Stimulated activated CD8-positive, alpha-beta memory T cell treated with anti-CD3 and anti-CD28 coated beads, Interleukin-12 subunit alpha, Interleukin-12 subunit beta, amount 100 ng/mL, for 4 hours (primary cell): ENCODE data around the gene FCGR3A.
"Not testable (repeated sequence)": the region's sequence is repeated elsewhere in the genome, so short reads cannot be mapped to it uniquely, and the experiment has no call there.

Source experiments
- DNase-seq: peaks from one replicate; pipeline ENCODE4 v3.0.0-alpha.2; 2020; ENCODE audit warnings: low read depth

FCGR3A gene

DNA sequence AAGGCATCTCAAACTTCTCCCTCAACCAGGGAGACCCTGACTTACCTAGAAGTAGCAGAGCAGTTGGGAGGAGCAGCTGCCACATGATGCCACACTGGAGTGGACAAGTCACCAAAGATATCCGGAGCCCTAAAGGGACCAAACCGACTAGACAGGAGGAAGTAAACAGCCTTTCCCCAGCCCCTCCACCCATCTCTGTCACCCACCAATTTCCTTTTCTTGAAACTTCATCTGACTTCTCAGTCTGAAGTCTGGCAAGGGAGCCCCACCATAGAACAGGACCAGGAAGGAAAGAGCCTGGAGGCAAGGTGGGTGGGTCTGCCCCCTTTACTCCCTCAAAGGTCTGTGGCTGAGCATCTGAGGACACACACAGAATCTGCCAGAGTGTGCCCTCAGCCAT is at the start of gene FCGR3A:
TSS of gene FCGR3A (minus strand) at position 167 of the 400 bp plus-strand sequence. CDS start at position 85, 82 bp downstream.
- DNase-seq: no peak

DNA sequence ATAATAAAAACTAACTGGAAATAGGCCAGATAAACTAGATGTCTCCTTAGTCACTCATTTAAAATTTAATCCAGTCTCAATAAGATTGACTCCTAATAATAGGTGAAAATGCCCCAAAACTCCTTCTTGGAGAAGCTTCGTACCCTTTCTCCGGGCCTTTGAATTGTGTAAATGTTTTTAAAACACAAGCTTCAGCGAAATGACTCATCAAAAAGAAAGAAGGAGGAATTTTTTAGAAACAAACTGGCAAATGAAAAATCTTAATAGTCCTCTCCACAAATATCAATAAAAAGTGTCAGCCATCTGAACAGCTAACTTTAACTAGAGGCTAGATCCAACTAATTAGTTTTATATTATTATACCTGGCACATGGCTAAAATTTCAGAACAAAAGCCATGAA is 47.5 kb upstream of the FCGR3A start:
- DNase-seq: not testable (repeated sequence)

DNA sequence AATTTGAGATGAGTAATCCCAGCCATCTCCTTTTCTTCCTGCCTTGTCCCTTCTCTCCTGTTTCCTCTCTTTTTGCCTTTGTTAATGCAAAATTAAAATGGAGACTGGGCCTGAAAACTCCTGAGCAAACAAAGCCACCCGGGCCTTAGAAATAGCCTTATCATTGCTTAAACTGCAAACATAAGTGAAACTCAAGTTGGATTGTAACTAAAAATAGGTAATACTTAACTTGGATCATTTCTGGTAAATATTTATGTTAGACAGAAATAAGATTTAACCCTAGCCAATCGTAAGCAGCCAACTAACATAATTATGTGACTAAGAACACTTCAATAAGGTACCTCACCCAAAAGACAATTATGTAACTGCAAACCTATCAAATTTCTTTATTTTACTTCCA is 46.0 kb upstream of the FCGR3A start:
- DNase-seq: not testable (repeated sequence)

DNA sequence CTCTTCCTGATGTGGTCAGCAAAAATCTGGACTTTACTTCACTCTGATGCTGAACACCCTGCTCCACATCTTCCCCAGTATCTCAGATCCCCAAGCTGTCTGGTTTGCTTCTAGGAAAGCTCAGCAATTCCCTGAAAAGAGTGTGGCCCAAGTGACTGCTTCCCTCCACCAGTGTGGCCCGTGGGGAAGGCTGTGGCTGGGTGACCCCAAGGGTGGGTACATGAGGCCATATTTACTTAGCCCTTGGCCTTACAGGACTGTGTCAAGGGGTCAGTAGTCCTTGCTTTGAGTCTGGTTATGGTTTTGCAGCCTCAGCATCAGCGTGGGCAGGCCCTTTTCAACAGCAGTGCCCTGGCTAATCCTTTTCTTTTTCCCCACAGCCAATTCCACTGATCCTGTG is 45.6 kb upstream of the FCGR3A start:
- not testable (repeated sequence) for DNase-seq

DNA sequence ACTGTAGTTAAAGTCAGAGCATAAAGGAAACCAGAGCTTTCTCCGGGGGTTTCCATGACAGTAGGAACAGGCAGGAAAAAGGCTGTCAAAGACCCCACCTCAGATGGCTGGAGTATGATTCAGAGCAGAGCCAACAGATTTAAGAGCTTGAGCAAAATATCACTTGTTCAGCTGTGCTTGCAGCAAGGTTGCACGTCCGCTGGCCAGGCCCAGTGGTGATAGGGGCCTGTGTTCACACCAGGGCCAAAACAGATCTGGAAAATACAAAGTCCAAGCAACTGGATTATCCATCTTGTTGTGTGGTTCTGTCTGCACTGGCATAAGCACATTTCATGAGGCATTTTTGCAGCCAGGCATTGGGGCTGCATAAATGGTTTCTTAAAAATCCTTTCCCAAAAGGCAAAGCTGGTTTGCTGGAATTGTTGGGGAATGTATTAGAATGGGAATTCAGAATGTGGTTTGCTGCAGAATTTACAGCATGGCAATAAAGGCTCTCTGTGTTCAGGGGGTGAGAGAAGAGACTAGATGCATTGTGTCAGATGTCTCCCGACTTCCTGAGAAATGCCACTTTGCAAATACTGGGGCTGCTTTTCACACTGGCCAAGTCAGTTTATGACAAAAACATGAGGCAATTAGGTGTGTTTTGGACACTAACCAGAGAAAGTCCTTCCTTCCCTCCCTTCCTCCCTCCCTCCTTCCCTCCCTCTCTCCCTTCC is 44.8 kb upstream of the FCGR3A start:
- DNase-seq: not testable (repeated sequence)

DNA sequence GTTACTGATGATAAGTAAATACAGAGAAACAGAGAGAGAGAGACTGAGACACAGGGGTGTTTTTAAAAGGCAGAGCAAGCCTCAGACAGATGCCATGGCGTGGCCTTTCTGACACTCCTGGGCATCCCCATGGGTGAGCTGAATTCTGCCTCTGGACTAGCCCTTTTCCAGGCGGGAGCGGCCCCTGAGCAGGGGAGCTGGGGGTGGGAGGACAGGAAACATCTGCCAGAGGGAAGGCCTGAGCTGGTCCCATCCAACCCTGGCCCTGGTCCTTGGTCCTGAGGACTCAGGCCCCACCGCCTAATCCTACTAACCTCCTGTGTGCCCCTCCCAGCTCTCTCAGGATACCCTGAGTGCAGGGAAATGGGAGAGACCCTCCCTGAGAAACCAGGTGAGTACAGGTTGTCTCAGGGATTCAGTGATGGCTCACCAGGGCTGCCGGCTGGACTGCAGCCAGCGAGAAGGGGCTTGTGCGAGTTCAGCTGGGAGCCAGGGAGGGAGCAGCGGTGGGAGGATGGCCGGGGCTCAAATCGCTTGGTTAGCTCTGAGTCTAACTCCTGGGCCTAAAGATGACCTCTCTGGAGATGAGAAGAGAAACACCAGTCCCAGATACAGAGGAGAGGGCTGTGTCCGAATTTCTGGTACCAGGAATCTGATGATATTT is 43.6 kb upstream of the FCGR3A start:
- not testable (repeated sequence) for DNase-seq

DNA sequence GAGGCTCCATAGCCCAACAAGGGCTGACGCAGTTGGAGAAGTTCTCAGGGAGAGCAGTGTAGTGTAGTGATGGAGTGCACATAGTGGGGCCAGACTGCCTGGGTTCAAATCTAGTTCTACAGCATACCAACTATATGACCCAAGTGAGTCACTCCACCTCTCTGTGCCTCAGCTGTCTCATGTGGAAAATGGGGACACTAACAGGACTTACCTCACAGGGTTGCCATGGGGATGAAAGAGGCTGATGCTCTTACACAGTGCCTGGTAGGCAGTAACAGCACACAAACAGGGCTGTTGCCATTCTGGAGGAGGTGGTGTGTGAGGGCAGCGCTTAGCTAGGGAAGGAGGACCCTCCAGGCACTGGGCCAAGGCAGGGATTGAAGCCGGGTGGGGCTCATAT is 43.0 kb upstream of the FCGR3A start:
- not testable (repeated sequence) for DNase-seq

DNA sequence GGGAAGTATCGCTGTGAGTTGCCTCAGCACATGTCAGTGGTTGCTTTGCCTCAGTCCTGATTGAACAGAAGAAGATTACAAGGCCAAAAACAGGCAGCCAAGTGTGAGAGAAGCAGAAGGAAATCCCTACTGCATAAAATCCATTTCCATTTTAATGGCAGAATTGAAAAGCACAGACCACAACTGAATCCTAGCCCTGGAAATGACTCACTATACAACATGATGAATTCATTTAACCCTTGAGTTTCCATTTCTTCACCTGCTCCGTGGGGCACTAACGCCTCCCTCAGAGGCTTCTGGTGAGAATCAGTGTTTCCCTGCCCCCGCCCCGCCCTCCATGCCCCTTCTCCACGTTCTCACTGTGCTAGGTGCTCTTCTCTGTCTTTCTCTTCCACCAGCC is 40.3 kb upstream of the FCGR3A start:
- not testable (repeated sequence) for DNase-seq

DNA sequence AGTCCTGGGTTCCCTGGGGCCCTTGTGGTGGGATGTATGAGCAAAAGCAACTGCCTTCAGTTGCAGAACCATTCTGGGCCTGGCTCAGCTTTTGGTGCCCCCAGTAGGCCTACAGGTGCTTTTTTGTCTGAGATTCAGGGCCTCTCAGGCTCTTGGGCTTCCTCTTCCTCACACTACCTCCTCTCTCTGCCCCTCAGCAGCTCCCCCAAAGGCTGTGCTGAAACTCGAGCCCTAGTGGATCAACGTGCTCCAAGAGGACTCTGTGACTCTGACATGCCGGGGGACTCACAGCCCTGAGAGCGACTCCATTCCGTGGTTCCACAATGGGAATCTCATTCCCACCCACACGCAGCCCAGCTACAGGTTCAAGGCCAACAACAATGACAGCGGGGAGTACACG is 39.7 kb upstream of the FCGR3A start:
- not testable (repeated sequence) for DNase-seq

DNA sequence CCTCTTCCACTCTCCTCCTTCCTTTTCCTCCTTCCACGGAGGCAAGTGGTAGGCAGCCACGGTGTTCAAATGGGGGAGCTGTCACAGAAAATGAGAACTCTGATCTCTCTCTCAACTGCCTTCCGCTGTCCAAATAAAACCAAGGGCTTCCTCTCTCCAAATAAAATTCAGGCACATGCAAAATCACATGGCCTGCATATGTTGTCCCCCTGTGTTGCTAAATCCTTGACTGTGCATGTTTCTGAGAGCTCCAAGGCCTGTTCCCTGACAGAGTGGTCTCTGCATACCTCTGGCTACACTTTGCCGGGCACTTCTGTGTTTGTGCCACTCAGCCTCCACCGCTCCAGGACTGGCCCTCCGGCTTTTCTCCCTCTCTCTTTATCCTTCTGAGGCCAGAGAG is 39.0 kb upstream of the FCGR3A start:
- not testable (repeated sequence) for DNase-seq

DNA sequence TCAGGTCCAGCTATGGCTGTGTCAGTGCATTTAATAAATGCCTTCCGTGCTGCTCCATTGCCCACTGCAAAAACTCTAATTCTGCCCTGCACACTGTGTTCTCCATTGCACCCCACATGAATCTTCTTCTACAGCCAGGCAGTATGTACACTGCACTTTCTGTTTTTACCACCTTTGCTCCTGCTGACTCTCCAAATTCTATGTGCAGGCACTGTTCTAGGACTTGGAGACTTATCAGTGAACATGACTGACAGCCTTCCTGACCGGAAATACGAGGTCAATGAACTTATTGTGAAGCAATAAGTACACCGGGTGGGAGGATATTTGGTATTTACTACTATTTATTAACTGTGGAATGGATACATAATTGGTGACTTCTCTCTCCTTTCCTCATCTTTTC is 33.3 kb upstream of the FCGR3A start:
- not testable (repeated sequence) for DNase-seq

DNA sequence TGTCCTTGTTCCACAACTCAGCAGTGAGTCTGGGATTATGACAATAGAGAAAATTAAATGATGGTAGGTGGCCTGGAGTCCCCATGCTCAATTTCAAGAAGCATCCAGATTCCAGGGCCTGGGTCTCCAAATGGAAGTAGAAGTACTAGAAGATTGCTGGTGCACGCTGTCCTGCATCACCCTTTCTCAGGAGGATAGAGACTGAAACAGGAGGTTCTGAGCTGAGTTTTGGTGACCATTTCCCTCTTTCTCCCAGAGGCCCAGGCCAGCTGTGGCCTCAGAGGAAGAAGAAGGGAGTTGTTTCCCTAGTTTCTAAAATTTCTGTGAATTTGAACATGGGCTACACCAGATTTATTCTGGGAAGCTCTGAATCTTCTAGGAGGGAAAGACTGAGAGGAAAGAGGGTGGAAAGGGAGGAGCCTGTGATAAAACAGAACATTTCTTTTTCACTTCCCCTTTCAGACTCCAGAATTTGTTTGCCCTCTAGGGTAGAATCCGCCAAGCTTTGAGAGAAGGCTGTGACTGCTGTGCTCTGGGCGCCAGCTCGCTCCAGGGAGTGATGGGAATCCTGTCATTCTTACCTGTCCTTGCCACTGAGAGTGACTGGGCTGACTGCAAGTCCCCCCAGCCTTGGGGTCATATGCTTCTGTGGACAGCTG is 31.4 kb upstream of the FCGR3A start:
- DNase-seq: not testable (repeated sequence)

DNA sequence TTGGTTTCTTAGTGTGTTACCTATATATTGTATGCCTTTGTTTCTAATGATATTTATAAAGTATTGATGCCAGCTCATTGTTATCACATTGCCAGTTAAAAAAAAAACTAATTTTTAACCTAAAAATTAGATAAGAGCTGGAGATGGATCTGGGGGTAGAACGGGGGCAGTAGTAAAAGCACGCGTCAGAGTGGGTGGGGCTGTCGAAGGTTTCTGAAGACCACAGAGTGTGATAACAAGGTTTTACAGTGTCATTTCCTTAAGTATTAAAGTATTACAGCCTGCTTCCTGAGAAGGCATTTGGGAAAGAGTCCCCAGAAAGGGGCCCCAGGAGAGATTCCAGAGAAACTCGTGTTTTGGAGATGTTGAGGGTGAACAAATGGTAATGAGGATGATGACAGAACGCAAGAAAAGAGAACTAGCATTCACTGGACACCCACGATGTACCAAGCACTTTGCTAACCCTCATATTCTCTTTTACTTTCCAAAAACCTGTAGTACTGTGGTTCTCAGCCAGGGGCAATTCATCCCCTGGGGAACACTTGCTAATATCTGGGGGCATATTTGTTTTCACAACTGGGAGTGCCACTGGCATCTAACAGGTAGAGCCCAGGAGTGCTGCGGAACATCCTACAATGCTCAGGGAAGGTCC is 30.4 kb upstream of the FCGR3A start:
- DNase-seq: not testable (repeated sequence)

DNA sequence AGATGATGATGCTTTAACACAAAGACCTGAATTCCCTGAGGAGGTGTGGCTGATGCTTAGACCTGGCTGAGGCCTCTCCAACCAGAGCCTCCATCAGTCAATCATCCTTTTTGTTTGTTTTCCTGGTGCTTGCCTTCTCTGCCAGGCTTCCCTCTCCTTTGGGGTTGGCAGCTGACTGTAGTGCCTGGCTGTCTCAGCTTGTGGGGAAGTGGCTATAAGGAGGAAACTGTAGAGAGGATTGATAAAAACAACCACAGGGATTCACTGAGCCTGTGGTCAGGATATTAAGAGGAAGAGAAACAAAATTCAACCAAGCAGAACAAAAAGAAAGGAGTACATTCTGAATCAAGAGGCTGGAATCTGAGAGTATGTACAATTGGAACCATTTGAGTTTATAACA is 27.1 kb upstream of the FCGR3A start:
- not testable (repeated sequence) for DNase-seq

DNA sequence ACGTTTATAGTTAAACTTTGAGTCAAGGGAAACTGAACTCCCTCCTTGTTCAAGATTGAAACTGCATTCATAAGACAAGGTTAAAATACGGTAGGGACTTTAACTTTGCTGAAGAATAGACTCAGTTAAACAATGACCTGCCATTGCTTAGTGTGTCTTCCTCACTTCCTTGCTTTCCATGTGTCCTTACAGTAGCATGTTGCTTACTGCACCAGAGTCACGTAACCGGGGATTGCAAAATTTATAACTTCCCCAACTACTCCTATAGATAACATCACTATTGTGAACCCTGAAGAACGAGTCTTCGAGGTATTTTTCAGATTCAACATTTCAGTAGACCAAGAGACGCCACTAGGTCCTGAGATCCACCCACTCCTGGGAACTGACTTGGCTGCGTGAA is 22.1 kb upstream of the FCGR3A start:
- DNase-seq: not testable (repeated sequence)

DNA sequence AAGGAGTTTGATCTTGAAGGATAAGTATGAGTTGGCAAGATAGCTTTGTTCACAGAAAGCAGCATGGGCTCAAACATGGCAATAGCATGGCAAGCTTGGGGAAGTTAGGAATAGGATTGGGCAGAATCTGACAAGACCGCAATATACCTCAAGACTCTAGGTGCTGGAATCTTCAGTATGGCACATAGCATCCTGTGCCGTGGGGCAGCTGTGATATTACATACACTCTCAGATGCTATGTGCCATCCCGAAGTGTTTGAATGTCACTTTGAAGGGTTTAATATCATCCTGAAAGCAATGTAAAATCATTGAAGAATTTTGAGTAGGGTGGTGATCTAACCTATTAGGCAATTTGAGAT is 17.0 kb upstream of the FCGR3A start:
- not testable (repeated sequence) for DNase-seq

DNA sequence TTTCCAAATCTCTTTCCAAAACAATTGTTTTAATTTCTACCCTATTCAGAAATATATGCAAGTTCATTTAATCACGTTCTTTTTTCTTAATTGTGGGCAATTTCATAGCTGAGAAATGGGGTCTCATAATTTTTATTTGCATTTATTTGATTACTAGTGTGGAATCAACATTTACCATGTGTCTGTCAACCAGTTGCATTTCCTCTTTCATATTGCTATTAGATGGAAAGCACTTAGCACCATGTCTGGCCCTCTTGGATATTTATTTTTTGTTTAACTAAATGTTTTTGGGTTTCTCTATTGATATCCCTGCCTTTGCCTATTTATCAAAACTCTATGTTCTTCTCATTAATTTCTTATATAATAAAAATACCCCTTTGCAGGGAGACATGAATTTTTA is 13.9 kb upstream of the FCGR3A start:
- not testable (repeated sequence) for DNase-seq

DNA sequence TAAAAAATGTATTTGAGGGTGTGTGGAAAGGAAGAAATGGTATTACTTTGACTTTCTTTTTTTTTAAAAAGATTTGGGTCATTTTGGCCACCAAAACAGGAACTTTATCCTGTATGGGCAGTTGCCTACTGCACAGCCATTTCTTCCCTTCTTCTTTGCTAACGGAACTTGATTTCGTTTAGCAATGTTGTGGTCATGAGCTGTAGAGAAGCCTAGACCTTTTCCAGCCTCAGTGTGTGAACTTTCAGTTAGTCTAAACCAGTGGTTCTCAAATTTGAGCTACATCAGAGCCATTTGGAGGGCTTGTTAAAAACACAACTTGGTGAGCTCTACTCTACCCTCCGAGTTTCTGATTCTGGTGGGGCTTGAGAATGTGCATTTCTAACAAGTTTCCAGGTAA is 12.8 kb upstream of the FCGR3A start:
- not testable (repeated sequence) for DNase-seq

DNA sequence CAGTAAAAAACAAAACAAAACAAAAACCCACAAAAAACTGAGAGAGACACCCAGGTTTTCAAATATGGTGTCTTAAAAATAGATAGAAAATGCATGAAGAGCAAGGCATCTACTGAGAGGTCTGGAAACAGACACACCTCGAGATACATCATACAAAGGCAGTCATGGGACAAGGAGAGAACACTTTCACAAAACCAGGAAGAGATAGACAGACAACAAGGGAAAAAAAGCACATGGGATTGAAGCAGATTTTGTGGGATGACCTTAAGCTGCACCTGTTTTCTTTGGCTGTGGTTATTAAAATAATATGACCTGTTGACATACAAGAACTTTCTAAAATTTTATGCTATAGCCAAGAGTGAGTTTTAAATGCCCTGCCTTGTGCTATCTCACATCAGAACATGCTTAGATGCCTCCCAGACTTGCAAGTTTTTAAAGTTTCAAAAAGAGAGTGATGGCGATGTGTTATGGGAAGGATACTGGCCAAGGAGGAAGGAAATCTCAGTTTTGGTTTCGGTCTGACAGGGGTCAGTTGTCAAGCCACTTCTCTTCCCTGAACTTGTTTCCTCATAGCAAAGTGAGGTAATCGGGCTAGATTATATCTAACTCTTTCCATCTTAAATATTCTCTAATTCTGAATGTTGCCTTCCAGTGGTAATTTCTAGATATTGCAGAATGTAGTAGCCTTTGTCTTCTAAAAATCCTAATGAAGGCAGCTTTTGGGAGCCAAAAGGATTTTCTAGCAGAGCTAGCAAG is 11.5 kb upstream of the FCGR3A start:
- DNase-seq: not testable (repeated sequence)

DNA sequence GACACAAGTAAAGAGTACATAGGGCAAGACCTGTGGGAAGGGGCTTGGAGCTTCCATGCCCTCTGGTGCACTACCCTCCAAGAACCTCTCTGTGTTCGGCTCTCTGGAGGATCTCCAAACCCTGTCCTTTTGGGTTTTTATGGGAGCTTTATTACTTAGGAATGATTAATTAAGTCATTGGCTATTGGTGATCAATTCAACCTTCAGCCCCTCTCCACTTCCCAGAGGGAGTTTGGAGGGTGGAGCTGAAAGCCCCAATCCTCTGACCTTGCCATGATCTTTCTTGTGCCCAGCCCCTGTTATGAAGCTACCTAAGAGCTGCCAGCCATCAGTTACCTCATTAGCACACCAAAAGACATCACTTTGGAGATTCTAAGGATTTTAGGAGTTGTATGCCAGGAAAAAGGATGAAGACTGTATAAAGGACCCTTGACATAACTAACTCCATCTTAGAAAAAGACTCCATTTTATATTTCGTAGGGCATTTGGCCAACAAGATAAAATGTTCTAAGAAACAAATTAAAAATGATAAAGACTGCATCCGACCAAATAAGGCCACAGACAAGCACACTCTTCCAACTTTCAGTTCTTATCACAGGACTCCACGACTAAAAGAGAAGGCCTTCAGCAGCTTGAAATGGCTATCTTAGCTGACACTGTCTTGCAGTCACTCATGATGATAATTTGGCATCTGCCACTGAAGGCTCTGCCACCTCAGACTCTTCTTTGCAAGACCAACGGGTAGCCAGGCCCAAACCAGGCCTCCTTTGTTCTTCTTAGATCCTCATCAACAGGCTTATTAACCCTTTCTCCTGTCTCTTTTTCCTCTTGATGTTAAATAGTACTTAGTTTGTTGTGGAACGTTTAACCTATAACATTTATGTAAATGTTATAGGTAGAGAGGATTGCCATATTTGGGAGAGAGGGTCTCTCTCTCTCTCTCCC is 8.2 kb upstream of the FCGR3A start:
- not testable (repeated sequence) for DNase-seq

DNA sequence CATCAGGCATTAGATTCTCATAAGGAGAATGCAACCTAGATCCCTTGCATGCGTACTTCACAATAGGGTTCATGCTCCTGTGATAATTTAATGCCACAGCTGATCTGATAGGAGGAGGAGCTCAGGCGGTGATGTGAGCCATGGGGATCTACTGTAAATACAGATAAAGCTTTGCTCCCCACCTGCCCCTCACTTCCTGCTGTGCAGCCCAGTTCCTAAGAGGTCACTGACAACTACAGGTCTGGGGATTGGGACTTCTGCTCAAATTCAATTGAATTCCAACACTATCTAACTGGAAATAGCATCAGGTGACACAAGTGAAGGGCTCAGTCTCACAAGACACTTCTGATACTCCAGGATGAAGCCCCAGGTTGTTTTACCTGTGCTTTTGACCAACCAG is 7.4 kb upstream of the FCGR3A start:
- DNase-seq: not testable (repeated sequence)
